HCT116 (cell line): ENCODE measurements around the gene RYR3.

Source experiments
- ELF1 ChIP-seq: IDR thresholded peaks from 2 replicates; pipeline ENCODE4 v1.6.1; 2012; ENCODE audit warnings: low read depth, borderline replicate concordance
- EZH2 ChIP-seq: fragments of 200-600 bp; sonication (generic); IDR thresholded peaks from 2 replicates; pipeline ENCODE4 v1.6.1; 2017; ENCODE audit warnings: antibody characterized with exemption, mixed run types
- JUND ChIP-seq: IDR thresholded peaks from 2 replicates; pipeline ENCODE4 v1.6.1; 2012
- POLR2A ChIP-seq: IDR thresholded peaks from 2 replicates; pipeline ENCODE4 v1.7.0; 2011; ENCODE audit warnings: borderline replicate concordance; ENCODE audit not compliant: insufficient read depth, insufficient read length; ENCODE audit errors: extremely low read depth
- POLR2AphosphoS5 ChIP-seq: IDR thresholded peaks from 2 replicates; pipeline ENCODE4 v1.6.1; 2011; ENCODE audit warnings: mild to moderate bottlenecking, low read depth, low read length, moderate library complexity
- SIN3A ChIP-seq: IDR thresholded peaks from 2 replicates; pipeline ENCODE4 v1.6.1; 2012; ENCODE audit warnings: low read depth
- SRF ChIP-seq: IDR thresholded peaks from 2 replicates; pipeline ENCODE4 v1.6.1; 2012; ENCODE audit warnings: low read depth
- YY1 ChIP-seq: IDR thresholded peaks from 2 replicates; pipeline ENCODE4 v1.6.1; 2011; ENCODE audit warnings: low read length, low read depth, moderate library complexity, mild to moderate bottlenecking; ENCODE audit not compliant: insufficient replicate concordance; ENCODE audit errors: extremely low read depth
- TF ChIP-seq, protein P1 (sequence below), 3 experiments: fragments of 200-600 bp in 1 of 3; sonication (generic) in 1 of 3; IDR thresholded peaks in 2 of 3; conservative IDR thresholded peaks in 1 of 3; 2 replicates each; pipeline ENCODE4 v1.5.1; 2012 to 2017; ENCODE audit warnings: low read depth in 2 of 3, low read length in 2 of 3, antibody characterized with exemption in 1 of 3, borderline replicate concordance in 1 of 3, control low read depth in 1 of 3, mild to moderate bottlenecking in 1 of 3, mixed read lengths in 1 of 3, mixed run types in 1 of 3, moderate library complexity in 1 of 3; ENCODE audit not compliant: insufficient read depth in 1 of 3

GRCh38 chr15:33766389-33766788 lies 455.6 kb downstream of the RYR3 start:
- no peak for TF ChIP-seq JUND
- TF ChIP-seq, protein P1, sequence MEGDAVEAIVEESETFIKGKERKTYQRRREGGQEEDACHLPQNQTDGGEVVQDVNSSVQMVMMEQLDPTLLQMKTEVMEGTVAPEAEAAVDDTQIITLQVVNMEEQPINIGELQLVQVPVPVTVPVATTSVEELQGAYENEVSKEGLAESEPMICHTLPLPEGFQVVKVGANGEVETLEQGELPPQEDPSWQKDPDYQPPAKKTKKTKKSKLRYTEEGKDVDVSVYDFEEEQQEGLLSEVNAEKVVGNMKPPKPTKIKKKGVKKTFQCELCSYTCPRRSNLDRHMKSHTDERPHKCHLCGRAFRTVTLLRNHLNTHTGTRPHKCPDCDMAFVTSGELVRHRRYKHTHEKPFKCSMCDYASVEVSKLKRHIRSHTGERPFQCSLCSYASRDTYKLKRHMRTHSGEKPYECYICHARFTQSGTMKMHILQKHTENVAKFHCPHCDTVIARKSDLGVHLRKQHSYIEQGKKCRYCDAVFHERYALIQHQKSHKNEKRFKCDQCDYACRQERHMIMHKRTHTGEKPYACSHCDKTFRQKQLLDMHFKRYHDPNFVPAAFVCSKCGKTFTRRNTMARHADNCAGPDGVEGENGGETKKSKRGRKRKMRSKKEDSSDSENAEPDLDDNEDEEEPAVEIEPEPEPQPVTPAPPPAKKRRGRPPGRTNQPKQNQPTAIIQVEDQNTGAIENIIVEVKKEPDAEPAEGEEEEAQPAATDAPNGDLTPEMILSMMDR (IDR thresholded peaks at IDR 0.05 in 2 of 3, conservative IDR thresholded peaks at IDR 0.05 in 1 of 3; ENCODE audit: borderline replicate concordance in 1 of 3, insufficient read depth in 1 of 3, low read depth in 2 of 3, low read length in 2 of 3) = peak in 2 of 3 experiments; percentile 8 to 19; a peak in 1 of 6 replicates
- no peak for TF ChIP-seq ELF1
- TF ChIP-seq YY1 = no peak
- no peak for TF ChIP-seq POLR2AphosphoS5
- no peak for TF ChIP-seq EZH2
- no peak for TF ChIP-seq SIN3A
- TF ChIP-seq POLR2A = no peak
- TF ChIP-seq SRF = no peak
